Gastroesophageal sphincter (tissue), 3 donors: ENCODE results near the gene CDKN3.
"Not testable (repeated sequence)": the region's sequence is repeated elsewhere in the genome, so short reads cannot be mapped to it uniquely, and the experiment has no call there.

ENCODE experiments used
- CTCF ChIP-seq, 4 experiments: fragments of 200-600 bp in 2 of 4; fragments of 450-650 bp in 2 of 4; sonication (generic) in 1 of 4; IDR thresholded peaks; one replicate each; pipeline ENCODE4 v1.5.1; 2017 to 2019; ENCODE audit warnings: antibody characterized with exemption in 4 of 4, mild to moderate bottlenecking in 2 of 4, moderate library complexity in 2 of 4
- EP300 ChIP-seq: sonication (generic); formaldehyde crosslinking; IDR thresholded peaks from one replicate; pipeline ENCODE4 v1.6.1; 2017; ENCODE audit warnings: antibody characterized with exemption, mild to moderate bottlenecking
- POLR2A ChIP-seq, 2 donors: fragments of 450-650 bp; IDR thresholded peaks; one replicate each; pipeline ENCODE4 v1.6.1; 2017; ENCODE audit warnings: antibody characterized with exemption in 2 of 2, mild to moderate bottlenecking in 2 of 2, moderate library complexity in 1 of 2
- POLR2AphosphoS5 ChIP-seq: sonication (generic); formaldehyde crosslinking; IDR thresholded peaks from one replicate; pipeline ENCODE4 v1.6.1; 2017; ENCODE audit warnings: antibody characterized with exemption

- TF ChIP-seq CTCF (IDR thresholded peaks at IDR 0.05); POLR2A (IDR thresholded peaks at IDR 0.05); EP300; POLR2AphosphoS5: not testable (repeated sequence)
Observed at GRCh38 chr14:54453990-54454389, 57.2 kb downstream of the CDKN3 start.
